Right hindlimb (tissue), 1 donor: Measurements from ENCODE around the gene PLXNA3.
A peak's percentile ranks its signal among the peaks of the same experiment; 100 is the strongest.
"Not testable (repeated sequence)": the region's sequence is repeated elsewhere in the genome, so short reads cannot be mapped to it uniquely, and the experiment has no call there.

Source experiments
- DNase-seq: peaks from one replicate; pipeline ENCODE4 v3.0.0-alpha.2; 2018

Gene PLXNA3

DNA sequence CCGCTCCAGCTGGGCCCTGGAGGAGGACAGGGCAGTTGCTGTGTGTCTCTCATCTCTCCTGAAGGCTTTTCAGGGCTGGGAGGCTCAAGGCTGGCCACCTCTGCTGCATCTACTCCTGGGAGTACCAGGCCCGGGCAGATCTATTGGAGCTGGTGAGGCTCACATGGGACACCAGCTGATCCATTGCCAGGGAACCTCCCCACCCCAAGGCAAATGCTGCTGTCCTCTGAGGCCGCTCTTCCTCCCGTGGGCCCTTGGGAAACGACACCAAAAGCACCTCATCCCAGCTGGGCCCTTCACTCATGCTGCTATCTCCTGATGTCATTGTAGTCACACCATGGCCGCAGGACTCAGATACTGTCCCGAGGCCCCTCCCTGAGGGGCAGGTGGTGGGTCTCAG, 24.7 kb downstream of the PLXNA3 start:
- DNase-seq = no peak

DNA sequence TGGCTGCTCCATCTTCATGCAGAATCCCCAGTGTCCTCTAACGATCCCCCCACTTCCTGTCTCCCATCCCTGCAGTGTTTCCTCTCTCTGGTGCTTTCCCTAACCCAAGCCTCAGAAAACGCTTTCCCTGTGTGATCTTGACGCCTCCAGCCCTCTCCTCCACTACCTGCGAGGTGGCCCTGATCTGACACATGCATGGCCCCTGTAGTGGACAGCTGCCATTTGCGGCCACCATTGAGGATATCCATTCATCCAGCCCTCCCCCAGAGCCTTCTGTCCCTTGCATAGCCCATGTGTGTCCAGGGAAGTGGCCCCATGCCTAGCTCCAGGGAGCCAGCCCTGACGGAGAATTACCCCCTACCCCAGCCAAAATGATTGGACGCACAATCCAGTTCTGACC, 25.2 kb downstream of the PLXNA3 start:
- no peak for DNase-seq

DNA sequence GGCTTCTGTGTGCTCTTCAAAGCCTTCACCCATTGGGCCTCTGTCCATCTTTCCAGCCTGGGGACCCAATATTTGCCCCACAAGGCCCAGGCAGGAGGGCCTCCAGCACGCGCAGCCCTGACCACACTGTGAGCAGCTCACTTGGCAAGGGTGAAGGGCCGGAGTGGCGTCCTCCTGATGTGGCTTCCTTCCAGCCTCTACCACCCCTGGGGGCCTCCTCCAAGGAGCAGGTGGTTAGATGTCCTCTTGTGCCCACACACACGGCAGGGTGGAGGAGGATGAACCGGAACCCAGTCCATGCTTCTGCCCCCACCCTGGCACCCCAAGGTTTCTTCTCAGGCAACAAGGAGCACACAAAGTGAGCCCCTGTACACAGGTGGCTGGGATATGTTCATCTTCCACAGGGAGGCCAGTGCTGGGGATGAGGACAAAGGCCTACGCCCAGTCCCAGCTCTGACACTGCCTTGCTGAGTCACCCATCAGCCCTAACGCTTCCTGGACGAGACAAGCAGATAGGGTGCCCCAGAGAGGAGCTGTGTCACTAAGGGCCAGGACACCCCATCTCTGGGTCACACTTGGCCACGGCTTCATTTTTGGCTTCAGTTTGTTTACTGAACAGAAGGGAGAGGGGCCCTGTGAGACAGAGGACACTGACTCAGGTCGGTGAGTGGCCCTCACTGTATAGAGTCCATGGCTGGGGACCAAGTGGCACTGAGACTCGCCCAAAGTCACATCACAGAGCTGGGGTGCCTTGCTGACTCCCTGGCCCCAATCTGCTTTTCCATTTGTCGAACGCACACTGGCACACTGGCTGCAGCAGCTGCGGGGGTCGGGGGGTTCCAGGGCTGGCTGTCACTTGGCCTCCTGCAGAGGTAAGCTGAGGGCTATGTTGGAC, 26.4 kb downstream of the PLXNA3 start:
- DNase-seq = no peak

DNA sequence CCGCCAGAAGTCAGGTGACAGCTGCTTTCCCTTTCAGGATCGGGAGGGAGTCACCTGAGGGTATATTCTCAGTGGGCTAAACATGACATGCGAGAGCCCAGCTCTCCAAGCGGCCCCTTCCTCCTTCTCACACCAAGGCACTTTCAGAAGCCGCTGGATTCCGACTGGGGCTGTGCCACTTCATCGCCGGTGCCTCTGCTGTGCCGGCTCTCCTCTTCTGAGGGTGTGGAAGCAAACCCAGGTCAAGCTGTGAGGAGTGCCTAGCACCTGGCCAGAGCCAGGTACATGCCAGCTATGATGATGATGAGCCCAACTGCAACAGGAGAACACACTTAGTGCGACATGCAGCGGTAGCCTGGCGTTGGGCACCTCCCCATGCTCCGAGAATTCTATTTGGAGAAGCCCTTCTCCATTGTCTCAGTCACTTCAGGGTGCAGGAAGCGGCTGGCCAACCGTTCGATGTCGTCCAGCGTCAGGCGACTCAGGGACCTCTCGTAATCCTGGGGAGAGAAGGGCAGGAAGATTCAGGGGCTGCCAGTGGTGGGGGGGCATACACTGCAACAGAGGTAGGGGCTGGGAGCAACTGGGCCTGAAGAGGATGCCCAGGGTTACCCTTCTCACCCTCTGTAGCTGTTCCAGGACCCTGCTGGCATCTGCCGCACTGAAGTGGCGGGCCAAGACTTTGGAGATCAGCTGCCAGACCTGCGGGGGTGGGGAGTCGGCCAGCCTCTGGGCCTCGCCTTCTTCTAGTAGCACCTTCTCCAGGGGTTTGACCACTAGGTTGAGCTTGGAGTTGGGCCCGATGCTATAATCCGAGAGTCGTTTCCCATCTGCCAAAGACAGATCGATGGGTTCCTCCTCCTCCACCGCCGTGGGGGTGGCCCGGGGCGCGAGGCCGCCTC, 27.3 kb downstream of the PLXNA3 start:
- DNase-seq = no peak

DNA sequence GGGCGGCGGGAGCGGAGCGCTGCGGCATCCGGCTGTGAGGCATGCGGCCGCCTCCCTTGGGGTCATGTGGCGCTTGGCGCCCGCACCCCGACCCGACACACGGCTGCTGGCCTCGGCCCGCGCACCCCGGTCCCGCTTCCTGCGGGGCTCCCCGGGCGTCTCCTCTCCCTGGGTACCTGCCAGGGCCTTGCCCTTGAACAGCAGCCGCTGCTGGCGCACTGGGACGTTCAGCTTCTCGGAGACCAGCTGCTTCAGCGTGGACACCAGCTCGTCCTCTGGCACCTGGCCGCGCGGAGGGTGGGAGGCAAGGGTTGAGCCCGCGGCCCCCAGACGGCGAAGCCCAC, 27.9 kb downstream of the PLXNA3 start:
- DNase-seq = peak; percentile 45

DNA sequence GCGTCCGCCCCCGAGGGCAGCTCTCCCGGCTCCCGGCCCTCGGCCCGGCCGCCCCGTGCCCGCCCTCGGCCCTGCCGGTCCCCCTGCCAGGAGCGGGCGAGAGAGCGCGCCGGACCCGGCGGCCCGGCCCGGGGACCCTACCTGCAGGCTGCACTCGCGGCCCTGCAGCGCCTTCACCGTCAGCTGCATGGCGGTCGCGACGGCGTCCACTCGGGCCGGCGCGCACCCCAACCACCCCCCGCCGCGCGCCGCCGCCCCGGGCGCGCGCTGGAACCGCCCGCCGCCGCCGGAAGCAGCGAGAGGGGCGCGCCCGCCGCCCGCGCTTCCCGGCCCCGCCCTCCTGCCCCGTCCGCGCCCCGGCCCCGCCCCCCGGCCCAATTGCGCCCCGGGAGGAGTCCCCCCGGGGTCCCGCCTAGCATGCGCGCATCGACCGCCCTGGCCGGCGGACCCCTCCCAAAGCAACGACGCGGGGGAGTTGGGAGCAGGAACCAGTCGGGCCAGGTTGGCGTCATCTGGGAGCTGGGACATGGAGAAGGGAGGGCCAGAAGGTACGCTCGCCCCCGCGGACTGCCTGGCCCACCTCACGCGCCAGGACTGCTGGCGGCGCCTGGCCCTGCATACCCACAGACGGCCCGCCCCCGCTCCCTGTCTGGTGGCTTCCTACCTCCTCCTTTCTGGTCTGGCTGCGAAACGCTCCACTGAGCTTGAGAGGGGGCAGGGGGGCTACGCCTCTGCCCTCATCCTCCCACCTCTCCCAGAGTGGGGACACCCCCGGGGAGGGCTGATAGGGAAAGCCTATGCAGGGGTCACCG, 28.5 kb downstream of the PLXNA3 start, which contains the start of gene UBL4A:
UBL4A (minus strand) TSS at position 220 of the 812 bp plus-strand sequence; CDS start at position 189, 31 bp downstream.
- peak; percentile 63 for DNase-seq

DNA sequence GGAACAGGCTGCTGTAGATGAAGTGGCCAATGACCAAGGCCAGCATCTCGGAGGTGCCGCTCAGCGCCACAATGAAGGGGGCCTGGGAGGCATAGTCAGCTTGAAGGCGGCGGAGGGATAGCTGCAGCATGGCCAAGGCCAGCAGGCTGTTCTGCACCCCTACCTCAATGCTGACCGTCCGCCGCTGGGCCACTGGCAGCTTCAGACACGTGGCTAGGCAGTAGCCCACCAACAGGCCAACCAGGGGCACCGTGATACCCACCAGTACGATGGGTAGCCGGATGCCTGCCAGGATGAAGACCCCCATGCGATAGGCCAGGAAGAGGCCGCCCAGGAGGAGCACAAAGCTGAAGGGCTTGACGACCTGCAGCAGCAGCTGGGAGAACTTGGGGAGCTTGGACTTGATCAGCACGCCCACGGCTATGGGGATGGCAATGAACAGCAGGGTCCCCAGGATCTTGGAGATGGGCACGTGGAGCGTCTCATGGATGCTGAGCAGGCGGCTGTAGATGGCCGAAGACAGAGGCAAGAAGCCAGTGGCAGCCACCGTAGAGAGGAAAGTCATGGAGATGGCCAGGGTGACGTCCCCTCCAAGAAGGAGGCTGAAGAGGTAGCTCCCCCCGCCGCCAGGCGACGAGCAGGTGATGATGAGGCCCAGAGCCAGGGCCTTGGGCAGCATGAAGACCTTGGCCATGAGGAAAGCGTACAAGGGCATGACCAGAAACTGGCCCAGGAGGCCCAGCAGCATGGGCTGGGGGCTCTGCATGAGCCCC, 29.6 kb downstream of the PLXNA3 start:
- no peak for DNase-seq

DNA sequence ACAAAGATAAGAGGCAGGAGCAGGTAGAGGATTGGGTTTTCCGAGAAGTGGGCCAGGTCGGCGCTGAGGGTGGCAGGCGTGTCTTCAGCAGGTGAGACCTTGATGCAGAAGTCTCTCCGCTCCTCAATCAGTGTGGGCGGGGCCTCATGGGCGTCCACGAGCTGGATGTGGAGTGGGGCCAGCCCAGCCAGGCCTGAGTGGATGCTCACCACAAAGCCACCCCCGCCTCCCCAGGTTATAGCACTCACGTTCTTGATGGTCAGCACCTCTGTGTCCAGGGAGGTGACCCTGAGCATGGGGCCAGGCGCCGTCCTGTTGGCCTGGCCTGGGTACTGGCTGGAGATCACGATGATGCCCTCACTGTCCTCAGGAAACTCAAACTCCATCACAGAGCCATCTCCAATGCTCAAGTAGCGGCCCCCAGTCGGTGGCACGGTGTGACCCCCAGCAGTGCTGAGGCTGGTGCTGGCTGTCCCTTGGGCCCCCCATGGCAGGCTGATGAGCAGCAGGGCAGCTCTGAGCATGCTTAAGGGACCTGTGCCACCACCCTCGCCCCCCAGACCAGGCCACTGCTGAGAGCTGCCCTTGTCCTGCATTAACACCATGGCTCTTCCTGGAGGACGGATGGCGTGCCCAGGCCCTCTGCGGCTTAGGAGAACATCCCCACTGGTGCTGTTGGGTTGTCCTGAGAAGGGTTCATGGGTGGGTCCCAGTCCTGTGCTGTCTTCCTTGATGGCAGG, 30.4 kb downstream of the PLXNA3 start:
- DNase-seq = no peak

DNA sequence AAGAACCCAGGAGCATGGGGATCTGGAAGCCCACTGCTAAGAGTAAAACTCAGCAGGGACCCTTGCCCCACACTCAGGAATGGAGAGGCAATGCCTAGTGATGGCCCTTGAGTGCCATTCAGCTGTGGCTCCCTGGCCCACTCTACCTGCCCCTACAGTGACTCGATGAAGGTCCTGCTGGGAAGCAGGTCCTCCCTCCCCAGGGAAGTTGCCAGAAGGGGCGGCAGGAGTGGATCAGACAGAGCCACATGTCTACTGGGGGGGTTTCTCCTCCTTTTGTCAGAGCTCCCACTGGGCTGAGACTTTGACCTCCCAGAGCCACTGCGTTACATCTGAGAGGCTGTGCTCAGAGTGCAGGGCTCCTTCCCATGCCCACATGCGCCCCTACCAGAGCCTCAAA, 31.1 kb downstream of the PLXNA3 start:
- DNase-seq = no peak

DNA sequence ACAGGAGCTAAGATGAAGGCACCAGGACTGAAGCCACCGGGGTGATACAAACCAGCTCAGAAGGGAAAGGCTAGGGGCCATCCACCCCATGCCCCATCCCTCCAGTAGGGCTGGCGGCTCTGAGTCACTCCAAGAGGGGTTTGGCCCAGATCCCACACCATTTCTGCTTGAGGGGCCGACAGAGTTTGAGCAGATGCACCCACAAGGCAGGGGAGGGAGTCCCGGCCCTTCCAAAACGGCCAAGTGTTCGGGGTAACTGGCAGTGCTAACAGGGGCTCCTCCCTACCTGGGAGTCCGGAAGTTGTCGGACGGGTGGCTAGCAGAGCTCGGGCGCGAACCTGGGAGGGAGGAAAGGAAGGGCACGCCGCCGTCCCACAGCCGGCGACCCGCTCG, 31.9 kb downstream of the PLXNA3 start:
- DNase-seq = peak; percentile 34

DNA sequence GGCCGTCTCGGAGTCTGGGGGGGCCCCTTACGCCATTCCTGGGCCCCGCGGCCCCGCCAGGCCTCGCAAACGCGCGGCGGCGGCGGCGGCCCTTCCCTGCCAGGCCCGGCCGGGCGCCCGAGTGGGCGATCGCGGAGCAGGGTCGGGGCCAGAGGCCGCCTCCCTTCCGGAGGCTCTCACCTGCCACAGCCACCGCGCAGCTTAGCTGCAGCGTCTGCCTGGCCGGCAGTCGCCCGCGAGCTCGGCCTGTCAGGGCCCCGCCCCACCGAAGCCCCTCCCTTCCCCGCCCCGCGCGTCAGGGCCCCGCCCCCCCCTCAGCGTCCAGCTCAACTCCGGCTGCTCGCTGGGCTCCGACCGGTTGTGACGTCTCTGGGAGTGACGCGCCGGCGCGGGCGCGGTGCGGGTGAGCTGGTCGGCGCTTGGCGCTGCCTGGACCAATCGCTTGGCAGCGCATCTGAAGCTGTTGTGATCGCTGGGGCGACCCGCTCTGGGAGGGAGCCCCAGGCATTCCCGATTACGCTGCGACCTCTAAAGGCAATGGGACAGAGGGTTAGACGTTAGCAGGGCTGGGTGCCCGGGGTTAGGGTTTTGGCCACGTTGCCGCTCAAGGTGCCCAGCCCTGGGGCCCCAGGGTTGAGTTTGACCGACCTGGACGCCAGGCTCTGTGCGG, 32.5 kb downstream of the PLXNA3 start, which contains the start of gene SLC10A3:
SLC10A3 (minus strand) TSS at position 216 of the 670 bp plus-strand sequence. CDS start 1,689 bp downstream, outside the sequence.
- DNase-seq = peak; percentile 95

DNA sequence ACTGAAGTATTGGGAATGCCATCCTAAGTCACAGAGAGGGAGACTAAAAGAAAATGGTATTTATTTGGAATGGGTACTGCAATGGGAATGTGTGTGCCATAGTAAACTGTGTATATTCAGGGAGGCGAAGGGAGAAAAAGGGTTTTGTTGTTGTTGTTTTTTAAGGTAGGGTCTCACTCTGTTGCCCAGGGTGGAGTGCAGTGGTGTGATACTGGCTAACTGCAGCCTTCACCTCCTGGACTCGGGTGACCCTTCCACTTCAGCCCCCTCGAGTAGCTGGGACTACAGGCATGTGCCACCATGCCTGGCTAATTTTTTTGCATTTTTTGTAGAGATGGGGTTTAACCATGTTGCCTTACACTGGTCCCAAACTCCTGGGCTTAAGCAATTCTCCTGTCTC, 36.6 kb downstream of the PLXNA3 start:
- DNase-seq = no peak

DNA sequence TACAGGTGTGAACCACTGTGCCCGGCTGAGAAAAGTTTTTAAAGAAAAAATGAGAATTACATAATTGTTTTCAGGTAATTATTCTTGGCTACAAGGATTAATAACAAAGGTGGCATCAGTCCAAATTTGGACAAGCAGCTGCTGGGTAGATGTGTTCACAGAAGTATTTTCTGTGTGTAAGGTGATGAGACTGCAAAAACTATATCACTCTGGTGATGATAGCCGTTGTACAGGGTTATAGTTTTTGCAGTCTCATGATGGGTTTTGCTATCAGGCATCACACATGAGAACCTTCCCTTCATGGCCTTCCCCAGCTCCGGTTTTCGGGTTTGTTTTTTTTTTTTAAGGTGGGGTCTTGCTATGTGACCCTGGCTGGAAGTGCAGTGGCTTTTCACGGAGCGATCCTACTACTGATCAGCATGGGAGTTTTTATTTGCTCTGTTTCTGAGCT, 37.4 kb downstream of the PLXNA3 start:
- DNase-seq = no peak

DNA sequence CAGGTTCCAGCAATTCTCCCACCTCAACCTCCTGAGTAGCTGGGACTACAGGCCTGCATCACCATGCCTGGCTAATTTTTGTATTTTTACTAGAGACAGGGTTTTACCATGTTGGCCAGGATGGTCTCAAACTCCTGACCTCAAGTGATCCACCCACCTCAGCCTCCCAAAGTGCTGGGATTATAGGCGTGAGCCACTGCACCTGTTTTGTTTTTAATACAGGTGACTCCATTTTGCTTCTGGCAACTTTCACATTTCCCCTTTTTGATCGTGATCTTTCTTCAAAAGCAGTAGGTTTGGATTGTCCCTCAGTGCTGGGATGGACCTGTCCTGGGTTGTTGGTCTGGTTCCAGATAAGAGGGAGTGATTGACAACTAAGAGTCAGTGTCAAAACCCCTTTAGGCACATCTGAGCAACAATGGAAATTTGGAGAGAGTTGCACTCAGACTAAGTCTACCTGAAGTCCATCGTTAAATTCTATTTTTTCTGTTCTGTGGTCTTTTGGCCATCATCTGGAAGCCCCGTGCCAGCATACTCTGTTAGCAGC, 38.6 kb downstream of the PLXNA3 start:
- DNase-seq = not testable (repeated sequence)

DNA sequence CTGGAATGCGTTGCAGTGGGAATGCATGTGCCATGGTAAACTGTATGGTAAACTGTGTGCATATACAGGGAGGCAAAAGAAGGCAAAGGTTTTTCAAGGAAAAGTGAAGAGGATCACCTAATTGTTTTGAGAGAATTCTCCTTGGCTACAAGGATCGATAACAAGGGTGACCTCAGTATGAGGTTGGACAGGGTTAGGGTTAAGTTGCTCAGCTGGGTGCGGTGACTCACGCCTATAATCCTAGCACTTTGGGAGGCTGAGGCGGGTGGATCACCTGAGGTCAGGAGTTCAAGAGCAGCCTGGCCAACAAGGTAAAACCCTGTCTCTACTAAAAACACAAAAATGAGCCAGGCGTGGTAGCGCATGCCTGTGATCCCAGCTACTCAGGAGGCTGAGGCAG, 43.3 kb downstream of the PLXNA3 start:
- DNase-seq = not testable (repeated sequence)

DNA sequence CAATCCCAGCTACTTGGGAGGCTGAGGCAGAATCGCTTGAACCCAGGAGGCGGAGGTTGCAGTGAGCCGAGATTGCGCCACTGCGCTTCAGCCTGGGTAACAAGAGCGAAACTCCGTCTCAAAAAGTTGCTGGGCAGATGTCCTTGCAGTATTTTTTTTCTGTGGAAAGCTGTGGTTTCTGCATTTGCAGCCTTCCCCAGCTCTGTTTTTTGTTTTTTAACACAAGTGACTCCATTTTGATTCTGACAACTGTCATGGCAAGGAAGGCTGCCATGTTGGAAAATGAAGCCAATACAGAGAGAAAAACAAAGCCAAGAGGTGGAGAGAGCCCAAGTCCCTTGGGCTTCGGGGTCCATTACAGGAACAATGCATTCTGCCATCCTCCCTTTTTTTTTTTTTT, 44.0 kb downstream of the PLXNA3 start:
- DNase-seq = no peak

DNA sequence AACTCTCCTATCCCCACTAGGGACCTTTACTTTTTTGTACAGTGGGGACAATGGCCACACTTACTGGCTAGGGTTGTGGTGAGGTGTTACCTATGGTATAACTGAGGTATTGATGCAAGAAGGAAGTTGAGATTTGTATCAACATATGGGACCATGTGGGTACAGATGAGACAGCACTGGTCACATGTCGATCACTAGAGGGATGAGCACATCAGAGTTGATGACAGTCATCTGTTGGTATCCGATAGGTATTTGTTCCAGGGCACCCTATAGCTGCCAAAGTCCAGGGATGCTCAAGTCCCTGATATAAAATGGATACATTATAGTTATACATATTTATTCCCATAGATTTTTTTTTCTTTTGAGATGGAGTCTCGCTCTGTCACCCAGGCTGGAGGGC, 44.9 kb downstream of the PLXNA3 start:
- DNase-seq = no peak

DNA sequence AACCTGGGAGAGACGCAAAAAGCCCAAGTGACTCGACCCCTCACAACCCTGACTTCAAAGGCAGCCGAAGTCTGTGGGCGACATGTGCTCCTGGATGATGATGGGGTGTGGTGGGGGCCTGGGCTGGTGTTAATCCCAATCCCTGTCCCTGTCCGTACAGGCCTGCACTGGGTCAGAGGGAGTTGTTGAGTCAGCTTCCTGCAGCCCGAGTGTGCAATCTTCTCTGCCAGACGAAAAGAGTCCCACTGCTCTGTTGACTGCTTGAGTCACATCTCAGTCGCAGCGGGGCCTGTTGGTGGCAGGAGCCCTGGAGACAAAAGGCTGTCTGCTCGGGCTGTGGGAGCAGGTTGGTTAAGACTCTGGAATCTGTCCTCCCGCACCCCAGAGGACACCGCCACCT, 47.7 kb downstream of the PLXNA3 start:
- no peak for DNase-seq

DNA sequence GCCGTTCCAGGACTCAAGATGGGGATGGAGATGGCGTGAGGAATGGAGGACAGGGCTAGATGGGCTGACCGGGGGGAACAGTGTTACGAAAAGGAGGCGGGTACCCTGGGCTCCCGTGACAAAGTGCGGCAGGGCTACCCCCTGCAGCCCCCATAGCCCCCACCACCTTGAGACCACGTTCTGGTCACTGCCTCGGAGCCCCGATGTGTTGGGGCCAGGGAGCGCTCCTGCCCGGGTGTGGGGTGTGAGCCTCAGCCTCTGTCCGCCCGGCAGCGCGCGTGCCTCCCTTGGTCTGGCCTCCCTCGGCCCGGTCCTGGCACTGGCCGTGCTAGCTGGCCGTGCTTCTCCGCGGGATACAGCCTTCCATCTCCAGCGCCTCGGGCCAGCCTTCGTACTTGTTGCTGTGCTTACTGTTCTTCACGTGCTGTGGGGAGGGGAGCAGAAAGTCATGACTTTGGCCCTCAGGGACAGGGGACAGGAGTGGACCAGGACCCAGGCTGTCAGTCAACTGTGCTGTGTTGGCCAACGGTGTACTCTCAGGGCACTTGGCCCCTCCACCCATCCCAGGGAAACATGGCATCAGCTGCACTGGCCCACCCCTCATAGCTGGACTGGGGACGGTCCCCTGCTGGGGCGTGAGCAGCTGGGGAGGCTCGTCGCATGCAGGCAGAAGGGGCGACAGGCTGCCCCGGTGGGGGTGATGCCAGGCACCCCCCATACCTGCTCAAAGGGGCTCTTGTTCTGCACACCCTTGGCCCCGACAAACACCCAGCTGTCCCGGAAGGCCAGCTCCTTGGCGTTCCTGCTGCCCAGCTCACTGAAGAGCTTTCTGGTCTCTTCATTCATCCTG, 48.6 kb downstream of the PLXNA3 start:
- no peak for DNase-seq
